ENCODE results near the gene AKAP6.

Gene AKAP6

DNA sequence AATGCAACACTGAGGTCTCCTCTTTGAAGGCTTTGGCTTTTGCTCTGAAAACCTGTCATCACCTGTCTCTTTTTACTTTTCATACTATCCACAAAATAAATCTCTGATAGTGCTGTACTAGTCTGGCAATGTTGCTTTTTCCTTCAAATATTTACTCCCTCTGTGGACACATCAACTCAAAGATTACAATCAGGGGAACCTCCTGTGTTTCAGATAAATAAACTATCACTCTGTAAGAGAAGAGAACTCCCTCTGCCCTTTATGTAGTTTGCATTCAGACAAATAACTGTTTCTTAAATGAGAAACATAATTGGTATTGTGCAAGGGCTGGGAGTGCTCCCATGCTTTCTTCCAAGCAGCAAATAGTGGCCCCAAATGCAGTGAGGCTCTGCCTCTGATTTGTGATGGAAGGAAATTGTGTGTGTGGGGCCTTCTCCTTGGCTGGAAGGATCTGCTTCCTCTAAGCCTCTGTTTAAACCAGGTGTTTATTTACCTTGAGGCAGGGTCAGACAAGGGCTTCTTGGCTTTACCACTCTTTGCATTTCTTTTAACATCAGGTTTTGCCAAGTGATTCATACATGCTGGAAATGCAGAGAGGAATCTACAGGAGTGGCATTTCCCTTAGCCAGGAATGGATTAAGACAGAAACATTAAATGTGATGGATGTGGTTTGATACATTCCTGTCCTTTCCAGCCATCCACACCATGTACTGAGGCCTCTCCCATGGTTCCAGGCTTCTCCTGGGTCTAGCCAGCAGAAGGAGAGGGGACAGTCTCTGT, 69.0 kb downstream of the AKAP6 start:
- no peak for DNase-seq
- no peak overlapping the region for H3K27ac Mint-ChIP-seq

DNA sequence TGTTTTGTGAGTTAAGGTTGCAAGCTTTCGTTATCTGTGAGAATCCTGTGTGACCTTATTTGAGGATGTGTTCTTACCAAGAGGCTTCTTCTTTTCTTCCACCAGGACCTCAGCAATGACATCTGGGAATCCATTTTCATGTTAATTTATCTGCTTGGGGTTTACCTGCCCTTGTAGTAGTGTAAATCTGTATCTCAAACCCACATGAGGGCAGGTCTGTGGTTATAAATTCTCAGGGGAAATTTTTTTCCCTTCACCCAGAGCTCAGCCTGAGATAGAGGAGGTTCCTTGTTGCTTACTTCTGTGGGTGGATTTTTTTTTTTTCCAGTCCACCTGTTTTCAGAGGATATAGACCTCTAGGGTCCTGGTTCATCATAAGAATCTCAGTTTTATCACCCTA, 70.8 kb downstream of the AKAP6 start:
- DNase-seq (peak; percentile 18), ATAC-seq (replicated peaks) (peak; percentile 80 to 90)
- no peak overlapping the region for H3K4me3 Mint-ChIP-seq
- H3K36me3 Mint-ChIP-seq: no peaks in the 10 kb centered on the region
- peaks cover 1 to 4% of the 10 kb centered on the region in 2 donors for H3K27me3 Mint-ChIP-seq
- peaks cover 0 to 9% of the 10 kb centered on the region in 2 donors for H3K4me1 Mint-ChIP-seq
- no peak overlapping the region for H3K27ac Mint-ChIP-seq
- no peaks in the 10 kb centered on the region for H3K9me3 Mint-ChIP-seq

More for the DNA sequence above, 69.0 kb downstream of the AKAP6 start:
- no peaks in the 10 kb centered on the region for H3K9me3 Mint-ChIP-seq
- no peaks in the 10 kb centered on the region for H3K36me3 Mint-ChIP-seq
- H3K4me1 Mint-ChIP-seq: peaks cover 0 to 9% of the 10 kb centered on the region in 2 donors
- H3K4me3 Mint-ChIP-seq: no peak overlapping the region
- no peak for ATAC-seq (replicated peaks)
- H3K27me3 Mint-ChIP-seq: peaks cover 0 to 7% of the 10 kb centered on the region in 2 donors

DNA sequence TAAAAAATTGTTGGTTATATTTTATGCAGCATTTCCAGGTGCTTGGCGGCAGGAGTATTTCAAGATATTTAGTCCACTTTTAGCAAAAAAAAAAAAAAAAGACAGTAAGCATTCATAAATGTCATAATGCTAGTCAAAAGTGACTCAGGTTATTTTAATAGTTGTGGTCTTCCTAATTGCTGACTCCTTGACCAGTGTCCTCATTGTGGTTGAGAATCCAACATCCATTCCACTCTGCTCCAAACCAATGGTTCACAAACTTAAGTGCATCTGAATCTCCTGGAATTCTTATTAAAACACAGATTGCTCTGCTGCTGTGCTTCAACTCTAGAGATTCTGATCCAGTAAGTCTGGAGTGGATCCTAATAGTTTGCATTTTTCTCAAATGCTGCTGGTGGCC, 71.4 kb downstream of the AKAP6 start:
- no peak for DNase-seq
- H3K4me1 Mint-ChIP-seq: peaks cover 0 to 9% of the 10 kb centered on the region in 2 donors

DNA sequence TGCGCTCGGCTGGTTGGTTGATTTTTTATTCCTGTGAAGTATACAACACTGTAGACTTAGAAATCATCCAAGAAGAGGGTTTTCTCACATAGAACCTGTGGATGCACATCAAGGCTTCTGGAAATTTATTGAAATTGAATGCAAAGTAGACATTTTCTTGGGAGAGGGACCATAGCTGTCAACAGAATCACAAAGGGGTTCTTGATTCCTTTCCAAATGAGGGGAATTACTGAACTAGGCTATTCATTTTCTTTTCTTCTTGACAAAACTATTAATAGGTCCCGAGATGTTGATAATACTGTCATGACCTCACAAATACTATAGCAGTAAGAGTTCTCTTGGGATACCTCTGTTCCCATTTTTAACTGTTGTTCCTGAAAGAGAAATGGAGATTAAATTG, 73.9 kb downstream of the AKAP6 start:
- DNase-seq (no peak), ATAC-seq (replicated peaks) (no peak)
- Mint-ChIP-seq H3K9me3 (no peaks in the 10 kb centered on the region), H3K27ac (no peak overlapping the region), H3K4me3 (no peak overlapping the region), H3K4me1 (peaks cover 0 to 9% of the 10 kb centered on the region in 2 donors), H3K27me3 (peaks cover 4% of the 10 kb centered on the region in 2 donors), H3K36me3 (no peaks in the 10 kb centered on the region)

More for the DNA sequence above, 71.4 kb downstream of the AKAP6 start:
- H3K27ac Mint-ChIP-seq: no peak overlapping the region
- no peaks in the 10 kb centered on the region for H3K36me3 Mint-ChIP-seq
- no peak overlapping the region for H3K4me3 Mint-ChIP-seq
- peaks cover 4% of the 10 kb centered on the region in 2 donors for H3K27me3 Mint-ChIP-seq
- no peak for ATAC-seq (replicated peaks)
- no peaks in the 10 kb centered on the region for H3K9me3 Mint-ChIP-seq

DNA sequence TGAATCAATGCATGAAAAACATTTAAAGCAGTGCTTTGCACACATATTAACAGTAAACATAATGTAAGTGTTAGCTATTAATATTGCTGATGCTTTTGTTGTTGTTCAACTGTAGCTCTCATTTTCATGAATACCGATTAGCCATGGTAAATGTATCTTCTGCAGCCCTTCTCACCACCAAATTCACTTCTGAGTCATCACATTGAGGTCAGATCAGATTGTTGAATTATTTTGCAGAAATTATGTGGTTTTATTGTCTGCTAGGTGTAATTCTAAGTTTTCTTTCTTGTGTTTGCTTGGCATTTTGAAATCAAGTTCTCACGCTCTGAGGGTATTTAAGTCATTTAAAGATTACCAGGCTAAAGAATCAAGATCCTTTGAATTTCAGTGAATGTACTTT, 74.6 kb downstream of the AKAP6 start:
- Mint-ChIP-seq H3K9me3 (no peaks in the 10 kb centered on the region), H3K27ac (no peak overlapping the region), H3K27me3 (peaks cover 4% of the 10 kb centered on the region in 2 donors), H3K36me3 (no peaks in the 10 kb centered on the region), H3K4me3 (no peak overlapping the region), H3K4me1 (peaks cover 0 to 9% of the 10 kb centered on the region in 2 donors)
- ATAC-seq (replicated peaks) (no peak), DNase-seq (no peak)

DNA sequence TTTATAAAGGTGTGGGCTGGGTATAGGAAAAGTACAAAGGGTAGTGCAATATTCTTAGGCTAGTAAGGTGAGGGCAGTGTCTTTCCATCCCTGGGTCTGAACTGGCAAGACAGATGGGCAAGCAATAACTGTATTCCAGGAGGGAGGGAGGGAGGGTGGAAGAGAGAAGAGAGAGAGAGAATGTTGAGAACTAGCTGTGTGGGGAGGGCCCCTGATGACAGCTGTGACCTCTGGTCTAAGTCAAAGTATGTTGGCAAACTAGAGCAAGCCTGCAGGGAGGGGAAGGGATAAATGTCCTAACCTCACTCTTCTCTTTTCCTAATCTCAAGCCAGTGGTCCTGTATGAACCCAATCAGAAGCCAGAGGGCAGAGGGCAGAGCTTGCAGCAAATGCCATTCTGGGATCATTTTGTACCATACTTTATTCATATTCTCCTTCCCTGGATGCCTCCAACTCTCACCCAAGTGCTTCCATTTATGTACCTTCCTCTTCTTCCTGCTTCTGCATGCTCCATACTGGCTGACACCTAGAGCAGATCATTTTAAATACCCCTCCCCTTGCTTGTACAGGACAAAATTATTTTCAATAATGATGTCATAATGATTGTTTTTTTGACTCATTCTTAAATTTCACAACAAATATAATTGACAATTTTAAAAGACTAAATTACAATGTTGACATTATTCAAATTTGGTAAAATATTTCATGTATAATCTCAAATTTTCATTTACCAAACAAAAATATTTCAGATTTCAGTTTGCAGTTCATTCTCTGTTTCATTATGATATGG, 75.9 kb downstream of the AKAP6 start:
- H3K4me3 Mint-ChIP-seq: no peak overlapping the region
- DNase-seq (no peak), ATAC-seq (replicated peaks) (no peak)
- no peaks in the 10 kb centered on the region for H3K9me3 Mint-ChIP-seq
- H3K4me1 Mint-ChIP-seq: peaks cover 3 to 4% of the 10 kb centered on the region in 2 donors
- H3K36me3 Mint-ChIP-seq: no peaks in the 10 kb centered on the region
- no peak overlapping the region for H3K27ac Mint-ChIP-seq
- H3K27me3 Mint-ChIP-seq: peaks cover 4% of the 10 kb centered on the region in 2 donors

DNA sequence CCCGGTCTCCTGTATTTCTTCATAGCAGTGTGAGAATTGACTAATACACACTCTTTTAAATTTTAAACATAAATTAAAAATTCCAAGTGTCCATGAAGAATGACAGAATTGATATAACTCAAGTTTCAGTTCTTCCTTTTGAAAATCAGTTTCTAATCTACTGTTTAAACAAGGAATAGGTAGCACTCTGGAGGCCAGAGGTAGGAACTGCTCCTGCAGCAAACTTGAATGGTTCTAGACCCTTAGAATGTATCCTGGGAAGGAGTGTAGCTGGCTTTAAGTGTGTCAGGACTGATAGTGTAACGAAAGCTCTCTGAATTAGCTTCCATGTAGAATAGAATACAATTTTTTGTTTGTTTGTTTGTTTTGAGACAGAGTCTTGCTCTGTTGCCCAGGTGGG, 76.8 kb downstream of the AKAP6 start:
- no peak for DNase-seq
- H3K27ac Mint-ChIP-seq: no peak overlapping the region
- H3K36me3 Mint-ChIP-seq: no peaks in the 10 kb centered on the region
- no peaks in the 10 kb centered on the region for H3K9me3 Mint-ChIP-seq
- peaks cover 0 to 3% of the 10 kb centered on the region in 2 donors for H3K4me1 Mint-ChIP-seq
- H3K27me3 Mint-ChIP-seq: peaks cover 4% of the 10 kb centered on the region in 2 donors
- no peak overlapping the region for H3K4me3 Mint-ChIP-seq
- no peak for ATAC-seq (replicated peaks)

DNA sequence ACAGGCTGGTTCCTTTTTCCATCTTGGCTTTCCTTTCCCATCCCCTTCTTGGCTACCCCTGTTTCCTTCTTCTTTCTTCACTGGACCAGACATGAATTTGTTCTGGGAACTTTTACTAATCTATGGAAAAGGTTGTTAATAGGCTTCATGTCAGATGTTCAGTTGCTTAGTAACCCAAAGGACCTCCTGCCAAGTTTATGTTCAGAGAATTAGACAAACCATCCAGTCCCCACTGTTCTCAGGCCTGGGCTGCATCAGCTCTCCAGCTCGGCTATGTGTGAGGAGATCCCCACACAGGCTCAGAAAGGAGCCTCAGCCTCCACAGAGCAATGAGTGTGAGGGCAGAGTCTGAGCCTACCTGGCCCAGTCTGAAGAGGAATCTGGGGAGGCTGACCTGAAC, 78.0 kb downstream of the AKAP6 start:
- H3K27ac Mint-ChIP-seq: no peak overlapping the region
- H3K4me3 Mint-ChIP-seq: no peak overlapping the region
- peaks cover 4% of the 10 kb centered on the region in 2 donors for H3K27me3 Mint-ChIP-seq
- H3K36me3 Mint-ChIP-seq: no peaks in the 10 kb centered on the region
- H3K4me1 Mint-ChIP-seq: peaks cover 0 to 3% of the 10 kb centered on the region in 2 donors
- DNase-seq (no peak), ATAC-seq (replicated peaks) (no peak)
- H3K9me3 Mint-ChIP-seq: no peaks in the 10 kb centered on the region

DNA sequence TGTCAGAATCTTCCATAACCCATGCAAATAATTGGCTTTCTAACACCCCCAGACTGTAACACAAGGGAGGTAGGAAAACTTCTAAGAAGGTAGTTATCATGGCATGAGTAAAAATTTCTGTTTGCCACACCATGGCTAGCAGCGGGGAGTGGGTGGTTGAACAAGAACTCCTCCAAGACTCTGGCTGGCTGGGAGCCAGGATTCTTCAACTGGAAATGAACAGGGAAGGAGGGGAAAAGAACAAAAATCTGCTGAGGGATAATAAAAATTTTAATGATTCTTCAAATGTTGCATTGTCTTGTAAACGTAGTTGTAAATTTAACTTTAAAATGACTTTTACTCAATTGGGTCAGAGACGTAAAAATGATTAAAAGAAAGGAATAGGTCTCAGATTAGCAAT, 78.9 kb downstream of the AKAP6 start:
- DNase-seq: no peak
- Mint-ChIP-seq H3K27ac (no peak overlapping the region), H3K4me1 (peaks cover 0 to 3% of the 10 kb centered on the region in 2 donors), H3K9me3 (no peaks in the 10 kb centered on the region), H3K27me3 (peaks cover 0 to 4% of the 10 kb centered on the region in 2 donors), H3K4me3 (no peak overlapping the region), H3K36me3 (no peaks in the 10 kb centered on the region)
- ATAC-seq (replicated peaks): no peak

DNA sequence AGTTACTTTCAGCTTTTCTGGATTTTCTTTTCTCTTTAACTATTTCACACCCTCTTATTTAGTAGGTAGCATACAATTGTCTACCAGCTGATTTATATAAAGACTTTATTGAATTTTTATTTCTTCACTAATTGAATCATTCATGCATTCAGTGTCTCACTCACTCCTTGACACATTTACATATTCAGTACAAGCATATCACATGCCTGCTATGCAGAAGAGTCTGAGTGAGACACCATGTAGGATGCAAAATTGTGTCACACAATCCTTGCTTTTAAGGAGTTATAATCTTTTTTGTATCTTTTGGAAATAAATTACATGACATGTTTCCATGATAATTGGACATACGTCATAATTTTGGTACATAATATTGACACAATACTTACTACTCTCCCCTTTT, 83.0 kb downstream of the AKAP6 start:
- H3K27me3 Mint-ChIP-seq: no peaks in the 10 kb centered on the region
- DNase-seq (no peak), ATAC-seq (replicated peaks) (no peak)
- no peaks in the 10 kb centered on the region for H3K36me3 Mint-ChIP-seq
- no peak overlapping the region for H3K27ac Mint-ChIP-seq
- no peak overlapping the region for H3K4me3 Mint-ChIP-seq
- H3K4me1 Mint-ChIP-seq: peaks cover 0 to 3% of the 10 kb centered on the region in 2 donors
- H3K9me3 Mint-ChIP-seq: no peaks in the 10 kb centered on the region

DNA sequence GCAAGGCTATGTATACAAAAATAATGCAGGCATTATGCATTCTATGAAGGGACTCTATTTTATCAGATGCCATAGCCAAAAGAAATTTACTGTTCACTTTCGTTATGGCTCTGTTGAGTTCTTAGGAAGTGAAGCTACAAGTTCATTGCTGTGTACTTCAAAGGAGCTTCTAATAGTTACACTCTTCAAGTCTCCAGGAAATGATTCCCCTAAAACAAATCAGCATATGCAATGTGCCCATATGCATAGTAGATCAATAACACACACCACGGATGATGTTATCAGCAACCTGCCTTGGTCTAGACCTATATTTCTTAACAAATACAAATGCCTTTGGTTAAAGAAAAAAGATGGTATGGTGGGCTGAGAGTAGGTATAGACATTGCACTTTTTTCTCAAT, 83.4 kb downstream of the AKAP6 start:
- H3K27me3 Mint-ChIP-seq: no peaks in the 10 kb centered on the region
- no peak for ATAC-seq (replicated peaks)
- H3K4me1 Mint-ChIP-seq: peaks cover 0 to 3% of the 10 kb centered on the region in 2 donors
- no peaks in the 10 kb centered on the region for H3K36me3 Mint-ChIP-seq
- no peak overlapping the region for H3K4me3 Mint-ChIP-seq
- H3K9me3 Mint-ChIP-seq: no peaks in the 10 kb centered on the region
- H3K27ac Mint-ChIP-seq: no peak overlapping the region
- no peak for DNase-seq

DNA sequence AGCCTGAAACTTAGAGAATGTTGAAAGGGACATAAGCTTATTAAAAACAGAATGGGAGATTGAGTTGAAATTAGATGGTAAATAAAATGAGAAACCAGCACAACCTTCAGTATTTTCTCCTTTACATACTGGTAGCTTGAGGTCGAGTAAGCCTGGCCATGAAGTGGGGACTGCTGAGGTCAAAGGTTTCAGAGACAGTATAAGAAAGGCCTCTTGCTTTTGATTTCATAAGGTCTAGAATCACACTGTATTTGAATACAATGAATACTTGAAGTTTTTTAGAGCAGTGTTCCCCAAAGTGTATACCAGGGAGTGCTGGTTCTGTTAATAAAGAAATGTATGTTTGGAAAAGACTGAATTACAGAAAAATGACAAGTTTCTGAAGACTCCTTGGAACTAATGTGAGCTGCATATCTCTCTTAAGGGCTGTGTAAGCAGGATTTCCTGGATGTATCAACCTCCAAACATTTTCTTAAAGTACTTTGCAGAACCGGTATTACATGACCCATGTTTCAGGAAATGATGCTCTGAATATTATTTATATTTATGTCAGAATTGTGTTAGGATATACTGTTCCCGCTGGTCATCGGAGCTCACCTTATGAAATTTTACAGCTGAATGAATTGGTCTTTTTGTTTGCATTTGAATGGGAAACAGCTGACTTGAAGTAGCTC, 85.0 kb downstream of the AKAP6 start:
- H3K36me3 Mint-ChIP-seq: no peaks in the 10 kb centered on the region
- H3K4me3 Mint-ChIP-seq: no peak overlapping the region
- H3K27ac Mint-ChIP-seq: no peak overlapping the region
- peaks cover 0 to 3% of the 10 kb centered on the region in 2 donors for H3K4me1 Mint-ChIP-seq
- DNase-seq (no peak), ATAC-seq (replicated peaks) (no peak)
- no peaks in the 10 kb centered on the region for H3K27me3 Mint-ChIP-seq
- H3K9me3 Mint-ChIP-seq: no peaks in the 10 kb centered on the region

DNA sequence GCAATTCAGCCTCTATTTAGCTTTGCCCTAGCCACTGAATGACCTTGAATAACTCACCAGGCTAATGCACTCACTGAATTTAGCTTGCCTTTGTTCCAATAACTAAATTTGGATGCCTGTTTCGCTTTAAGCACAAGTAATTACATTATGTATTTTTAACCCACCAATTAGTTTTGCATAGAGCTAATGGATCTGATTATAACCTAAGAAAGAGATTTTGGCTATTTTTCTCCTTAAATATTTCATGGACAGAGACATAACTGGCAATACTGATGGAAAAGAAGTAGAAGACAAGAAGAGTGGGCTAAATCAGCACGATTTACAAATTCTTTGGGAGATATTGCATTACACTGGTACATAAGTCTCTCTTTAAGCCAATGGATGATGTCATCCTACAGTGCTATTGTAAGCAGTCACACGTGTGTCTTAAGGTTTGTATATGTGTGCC, 85.7 kb downstream of the AKAP6 start:
- no peaks in the 10 kb centered on the region for H3K9me3 Mint-ChIP-seq
- no peak overlapping the region for H3K27ac Mint-ChIP-seq
- DNase-seq (no peak), ATAC-seq (replicated peaks) (no peak)
- no peak overlapping the region for H3K4me3 Mint-ChIP-seq
- H3K36me3 Mint-ChIP-seq: no peaks in the 10 kb centered on the region
- no peaks in the 10 kb centered on the region for H3K27me3 Mint-ChIP-seq
- no peaks in the 10 kb centered on the region for H3K4me1 Mint-ChIP-seq

DNA sequence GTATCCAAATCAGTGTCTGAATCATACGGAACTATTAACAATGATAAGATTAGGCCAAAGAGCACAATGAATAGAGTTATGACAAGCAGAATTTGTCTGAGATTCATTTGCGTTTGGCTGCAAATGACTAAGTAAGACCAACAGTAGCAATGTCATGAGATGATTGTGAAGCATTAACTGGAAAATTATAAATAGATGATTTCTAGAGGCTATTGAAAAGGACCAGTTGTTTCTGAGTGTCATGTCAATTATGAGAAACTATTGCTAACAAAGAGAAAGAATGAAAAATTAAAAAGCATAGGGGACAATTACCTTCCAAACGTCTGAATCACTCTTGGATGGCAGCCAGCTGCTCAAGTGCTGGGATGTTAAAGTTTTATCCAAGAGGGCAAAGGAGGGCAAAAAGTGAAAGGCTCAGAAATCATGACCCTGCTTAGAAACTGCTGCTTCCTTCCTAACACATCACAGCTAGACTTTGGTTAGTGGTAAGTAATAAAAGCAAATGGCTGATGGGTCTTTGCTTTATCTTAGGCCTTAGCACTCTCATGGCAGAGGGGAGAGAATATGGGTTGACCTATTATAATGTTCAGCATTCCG, 89.0 kb downstream of the AKAP6 start:
- no peaks in the 10 kb centered on the region for H3K4me1 Mint-ChIP-seq
- ATAC-seq (replicated peaks) (no peak), DNase-seq (no peak)
- peaks cover 0 to 5% of the 10 kb centered on the region in 2 donors for H3K9me3 Mint-ChIP-seq
- no peak overlapping the region for H3K27ac Mint-ChIP-seq
- H3K4me3 Mint-ChIP-seq: no peak overlapping the region
- H3K27me3 Mint-ChIP-seq: no peaks in the 10 kb centered on the region
- no peaks in the 10 kb centered on the region for H3K36me3 Mint-ChIP-seq

Measured in stimulated activated naive B cell treated with anti-CD40 and anti-IgM and Interleukin-4, amounts not matched to agents 10 μg/mL and 1 μg/mL and 100 μg/mL, for 72 hours (primary cell).